Vagina (tissue), 2 donors: ENCODE measurements around the gene TIMM22. TPM values are rescaled to one million over a fixed set of nuclear protein-coding genes. Genes with fewer than 3 reads are reported as not detected.

Source experiments
- DNase-seq, 2 donors: peaks; one replicate each; pipeline ENCODE4 v3.0.0-alpha.2; 2017; ENCODE audit errors: extremely low spot score in 2 of 2
- H3K27ac ChIP-seq: fragments of 200-600 bp; sonication (generic); one replicate; pipeline ENCODE4 v1.5.1; 2019
- H3K27me3 ChIP-seq: fragments of 200-600 bp; sonication (generic); one replicate; pipeline ENCODE4 v1.5.1; 2019
- H3K36me3 ChIP-seq, 2 donors: fragments of 200-600 bp; sonication (generic); one replicate each; pipeline ENCODE4 v1.5.1; 2017 to 2019
- H3K4me1 ChIP-seq: fragments of 200-600 bp; sonication (generic); one replicate; pipeline ENCODE4 v1.5.1; 2019
- H3K4me3 ChIP-seq, 2 donors: fragments of 200-600 bp; sonication (generic); 1 replicate in 1 of 2; 2 replicates in 1 of 2; pipeline ENCODE4 v1.5.1; 2016 to 2019
- H3K9me3 ChIP-seq: fragments of 200-600 bp; sonication (generic); one replicate; pipeline ENCODE4 v1.5.1; 2019
- CTCF ChIP-seq, 3 experiments: fragments of 450-650 bp in 2 of 3; fragments of 200-600 bp in 1 of 3; sonication (generic) in 1 of 3; IDR thresholded peaks; one replicate each; pipeline ENCODE4 v1.5.1; 2017 to 2019; ENCODE audit warnings: antibody characterized with exemption in 3 of 3, mild to moderate bottlenecking in 2 of 3, moderate library complexity in 2 of 3
- POLR2A ChIP-seq, 2 donors: fragments of 450-650 bp; IDR thresholded peaks; one replicate each; pipeline ENCODE4 v1.6.1; 2017; ENCODE audit warnings: antibody characterized with exemption in 2 of 2, mild to moderate bottlenecking in 2 of 2, moderate library complexity in 2 of 2
- POLR2AphosphoS5 ChIP-seq, 2 donors: sonication (generic); formaldehyde crosslinking; IDR thresholded peaks; one replicate each; pipeline ENCODE4 v1.9.0; 2017; ENCODE audit warnings: antibody characterized with exemption in 2 of 2, mild to moderate bottlenecking in 2 of 2, low read depth in 1 of 2; ENCODE audit not compliant: insufficient read depth in 1 of 2
- intact Hi-C: fragments of 100-400 bp; cut with DNase I; formaldehyde crosslinking; loops from one replicate; pipeline ENCODE4 v1.15.1; 2023
- microRNA-seq: library from miRNA; unstranded; fragments of <30 nt; microRNA quantifications from one replicate; pipeline ENCODE4, GENCODE V29; 2017; ENCODE audit warnings: borderline number of aligned reads, borderline replicate concordance
- small RNA-seq: library from RNA; depleted of rRNA; stranded (forward); fragments of <200 nt; gene quantifications from one replicate; pipeline ENCODE3, GENCODE V24; 2016
- total RNA-seq: library from RNA; depleted of rRNA; stranded (reverse); fragments of >200 nt; gene quantifications from one replicate; pipeline ENCODE4 v1.2.3, GENCODE V29; 2016

Gene TIMM22
- total RNA-seq, 1 donor from 2014 or later = 8.8 TPM

GRCh38 chr17:1050996-1051925 is 54.3 kb downstream of the TIMM22 start:
- intact Hi-C loops = loop anchor here (10.0 kb wide), 1 partner anchor 256 kb away; no protein-coding TSS in a partner anchor
- Histone ChIP-seq H3K27me3 (no peaks in the 10 kb centered on the region), H3K36me3 (peaks cover 0 to 38% of the 10 kb centered on the region in 2 donors), H3K9me3 (no peaks in the 10 kb centered on the region), H3K27ac (no peak overlapping the region), H3K4me1 (no peaks in the 10 kb centered on the region), H3K4me3 (no peak overlapping the region)
- DNase-seq = no peak
- TF ChIP-seq POLR2AphosphoS5 (IDR thresholded peaks at IDR 0.05; ENCODE audit: insufficient read depth in 1 of 2, low read depth in 1 of 2) (no peak), CTCF (IDR thresholded peaks at IDR 0.05) (no peak), POLR2A (IDR thresholded peaks at IDR 0.05) (no peak)

Small RNAs within 50 kb of the gene (microRNA-seq; reads per million reads assigned to microRNA genes)
- not detected for gene MIR3183

Small RNAs within 50 kb of the gene (small RNA-seq; reads per million reads assigned to genes)
- not detected for gene MIR3183

Other genes with a start within 250 kb of the TIMM22 start
- gene GEMIN4, start 244.9 kb upstream of the TIMM22 start, total RNA-seq = 22.3 TPM
- 36.8 TPM for gene GLOD4, start 214.8 kb upstream of the TIMM22 start, total RNA-seq
- 3.7 TPM for gene MRM3, start 214.8 kb upstream of the TIMM22 start, total RNA-seq
- gene NXN, start 17.4 kb upstream of the TIMM22 start, total RNA-seq = 51.6 TPM
- gene ABR, start 182.9 kb downstream of the TIMM22 start, total RNA-seq = 90.8 TPM